Omental fat pad (tissue), 4 donors: ENCODE data around the gene KIF26B. TPM values are rescaled to one million over a fixed set of nuclear protein-coding genes. Genes with fewer than 3 reads are reported as not detected.

Experiments
- ATAC-seq: fragments of 150-250 bp; one replicate; pipeline ENCODE4 v1.9.1; 2016; ENCODE audit warnings: mild to moderate bottlenecking, moderate library complexity; ENCODE audit not compliant: low FRiP score
- DNase-seq: peaks from one replicate; pipeline ENCODE4 v3.0.0-alpha.2; 2019; ENCODE audit warnings: low spot score
- total RNA-seq, 4 donors: library from RNA; depleted of rRNA; stranded (reverse); fragments of >200 nt; gene quantifications; one replicate each; pipeline ENCODE4 v1.1.0, GENCODE V29; 2016
- TF ChIP-seq, protein P1 (sequence below), 3 donors: fragments of 450-650 bp; IDR thresholded peaks; one replicate each; pipeline ENCODE4 v1.5.1; 2016 to 2017; ENCODE audit warnings: antibody characterized with exemption in 3 of 3, mild to moderate bottlenecking in 3 of 3, moderate library complexity in 2 of 3

The KIF26B gene
- total RNA-seq, 4 donors from 2014 or later, result 0.13 to 0.96 (median 0.39) TPM

DNA sequence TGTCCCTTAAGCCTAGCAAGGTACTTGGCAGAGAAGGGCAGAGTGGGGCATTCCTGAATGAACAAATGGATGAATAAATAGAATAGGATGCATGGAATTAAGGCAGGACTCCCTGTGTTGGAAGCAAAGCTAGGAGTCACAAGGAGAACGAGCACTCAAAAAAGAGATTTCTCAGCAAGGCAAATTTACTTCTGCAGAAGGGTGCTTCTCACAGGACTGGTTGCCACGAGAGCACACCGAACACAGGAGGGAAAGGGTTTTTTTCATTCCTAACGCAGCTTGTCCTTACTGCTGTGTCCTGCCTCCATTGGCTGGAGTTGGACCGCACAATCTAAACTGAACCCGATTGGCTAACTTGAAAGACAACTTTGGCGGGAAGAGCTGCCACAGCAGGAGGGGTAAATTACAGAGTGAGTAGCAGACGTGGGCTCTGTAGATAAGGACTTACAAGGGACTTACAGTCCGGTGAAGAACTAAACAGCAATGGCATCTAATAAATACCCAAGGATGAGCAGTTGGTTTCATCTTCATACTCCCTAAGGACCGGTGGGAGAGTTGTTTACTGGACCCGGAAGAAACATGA, 52.4 kb downstream of the KIF26B start:
- no peak for ATAC-seq
- TF ChIP-seq, protein P1, sequence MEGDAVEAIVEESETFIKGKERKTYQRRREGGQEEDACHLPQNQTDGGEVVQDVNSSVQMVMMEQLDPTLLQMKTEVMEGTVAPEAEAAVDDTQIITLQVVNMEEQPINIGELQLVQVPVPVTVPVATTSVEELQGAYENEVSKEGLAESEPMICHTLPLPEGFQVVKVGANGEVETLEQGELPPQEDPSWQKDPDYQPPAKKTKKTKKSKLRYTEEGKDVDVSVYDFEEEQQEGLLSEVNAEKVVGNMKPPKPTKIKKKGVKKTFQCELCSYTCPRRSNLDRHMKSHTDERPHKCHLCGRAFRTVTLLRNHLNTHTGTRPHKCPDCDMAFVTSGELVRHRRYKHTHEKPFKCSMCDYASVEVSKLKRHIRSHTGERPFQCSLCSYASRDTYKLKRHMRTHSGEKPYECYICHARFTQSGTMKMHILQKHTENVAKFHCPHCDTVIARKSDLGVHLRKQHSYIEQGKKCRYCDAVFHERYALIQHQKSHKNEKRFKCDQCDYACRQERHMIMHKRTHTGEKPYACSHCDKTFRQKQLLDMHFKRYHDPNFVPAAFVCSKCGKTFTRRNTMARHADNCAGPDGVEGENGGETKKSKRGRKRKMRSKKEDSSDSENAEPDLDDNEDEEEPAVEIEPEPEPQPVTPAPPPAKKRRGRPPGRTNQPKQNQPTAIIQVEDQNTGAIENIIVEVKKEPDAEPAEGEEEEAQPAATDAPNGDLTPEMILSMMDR (IDR thresholded peaks at IDR 0.05), result no peak

DNA sequence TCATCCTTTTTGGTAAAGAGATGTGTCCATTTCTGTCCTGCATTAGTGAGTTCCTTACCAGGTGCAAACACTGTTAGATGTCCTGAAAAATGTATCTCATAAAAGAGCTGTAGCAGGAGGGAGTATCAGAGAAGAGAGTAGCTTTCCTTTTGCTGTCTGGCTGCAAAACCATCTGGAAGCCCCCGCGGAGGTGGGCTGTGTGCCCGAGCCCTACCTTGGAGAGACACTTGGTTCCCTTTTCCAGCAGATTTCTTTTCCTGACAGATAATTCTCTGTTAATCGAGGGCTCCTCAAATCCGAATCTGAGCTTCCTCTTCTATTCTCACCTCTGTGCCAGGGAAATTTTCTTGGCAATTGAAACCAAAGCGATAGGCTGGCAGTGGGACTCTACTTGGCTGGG, 53.0 kb downstream of the KIF26B start:
- DNase-seq (no peak), ATAC-seq (no peak)
- TF ChIP-seq, protein P1 (IDR thresholded peaks at IDR 0.05), result no peak

More for the DNA sequence above, 52.4 kb downstream of the KIF26B start:
- no peak for DNase-seq

DNA sequence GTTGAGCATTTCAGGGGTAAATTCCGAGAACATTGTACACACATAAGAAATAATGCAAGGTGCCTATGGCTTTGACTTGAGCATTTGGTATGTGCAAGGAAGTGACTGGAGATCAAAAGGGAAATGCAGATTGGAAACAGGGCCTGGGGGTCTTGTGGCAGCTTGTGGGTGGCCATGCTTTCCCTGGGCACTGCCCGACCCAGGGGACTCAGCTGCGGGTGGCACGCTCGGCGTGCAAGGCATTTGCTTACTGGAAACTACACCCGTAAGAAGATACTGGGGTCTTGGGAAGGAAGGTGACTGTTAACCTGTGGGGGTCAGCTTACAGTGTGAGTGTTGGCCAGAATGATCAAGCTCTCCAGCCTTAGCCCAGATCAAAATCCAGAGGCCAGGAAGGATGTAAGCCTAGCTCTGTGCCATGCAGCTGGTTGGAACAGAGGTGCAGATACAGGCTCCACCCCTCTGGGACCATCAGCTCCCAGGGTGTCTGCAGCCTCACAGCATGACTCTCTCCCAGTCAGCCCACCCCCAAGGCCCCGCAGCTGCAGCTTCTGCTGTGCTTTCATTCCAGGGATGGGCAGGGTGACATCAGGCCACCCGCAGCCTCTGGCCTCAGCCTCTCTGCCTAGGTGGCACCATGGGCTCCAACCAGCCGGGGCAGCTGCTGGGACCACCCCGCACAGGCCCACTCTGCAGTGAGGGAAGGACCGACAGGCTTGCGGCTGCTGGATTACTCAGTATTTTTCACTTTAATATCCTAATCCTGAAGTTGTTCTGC, 55.1 kb downstream of the KIF26B start:
- TF ChIP-seq, protein P1 (IDR thresholded peaks at IDR 0.05), result no peak
- no peak for ATAC-seq
- DNase-seq, result no peak

GRCh38 chr1:245211035-245211749, 56.4 kb downstream of the KIF26B start:
- TF ChIP-seq, protein P1 (IDR thresholded peaks at IDR 0.05), result no peak
- no peak for ATAC-seq
- DNase-seq, result no peak

DNA sequence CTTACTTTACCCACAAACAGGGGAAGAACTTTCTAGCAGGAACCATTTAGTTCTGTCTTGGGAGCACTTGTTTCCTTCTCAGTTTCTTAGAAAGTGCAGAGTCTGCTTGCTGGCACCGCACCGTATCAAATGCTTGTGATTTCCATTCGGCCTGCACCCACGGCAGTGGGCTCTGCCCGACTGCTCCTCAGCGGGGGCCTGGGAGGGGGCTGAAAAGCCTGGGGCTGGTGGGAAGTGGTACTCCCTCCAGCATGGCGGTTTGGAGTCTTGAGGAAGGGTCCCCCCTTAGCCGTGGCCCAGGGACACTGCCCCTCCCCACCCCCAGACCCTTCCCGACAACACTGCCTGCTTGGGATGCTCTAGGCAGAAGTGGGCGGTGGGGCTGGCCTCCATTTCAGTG, 57.0 kb downstream of the KIF26B start:
- DNase-seq (no peak), ATAC-seq (no peak)
- TF ChIP-seq, protein P1 (IDR thresholded peaks at IDR 0.05), result no peak

GRCh38 chr1:245212221-245212710, 57.5 kb downstream of the KIF26B start:
- ATAC-seq (no peak), DNase-seq (no peak)

More at GRCh38 chr1:245212221-245212710, 57.5 kb downstream of the KIF26B start:
- TF ChIP-seq, protein P1 (IDR thresholded peaks at IDR 0.05), result no peak
